Adipose tissue (tissue), 3 donors: ENCODE results near the gene MLST8. TPM values are rescaled to one million over a fixed set of nuclear protein-coding genes. Genes with fewer than 3 reads are reported as not detected.
"Not testable (repeated sequence)": the region's sequence is repeated elsewhere in the genome, so short reads cannot be mapped to it uniquely, and the experiment has no call there.

Experiments
- H3K27ac ChIP-seq: one replicate; pipeline ENCODE4 v1.5.1; 2013; ENCODE audit warnings: low read depth, low read length
- WGBS, 3 donors: extraction: QIAGEN DNeasy Blood & Tissue Kit; methylation state at CpG; one replicate each; pipeline ENCODE4 v1.1.7; 2013; 5-methylcytosine and 5-hydroxymethylcytosine counted together
- polyA plus RNA-seq, 3 donors: library from polyadenylated mRNA; stranded (reverse); fragments of 200-250 nt; gene quantifications; one replicate each; pipeline ENCODE4 v1.2.3, GENCODE V29; 2013
- donor health status: healthy with polysubstance abuse.
- donor health status: Bipolar disorder and iron deficiency.
- donor health status: healthy.

The MLST8 gene
- polyA plus RNA-seq, 3 donors: 53.8 to 56.0 (median 53.9) TPM

DNA sequence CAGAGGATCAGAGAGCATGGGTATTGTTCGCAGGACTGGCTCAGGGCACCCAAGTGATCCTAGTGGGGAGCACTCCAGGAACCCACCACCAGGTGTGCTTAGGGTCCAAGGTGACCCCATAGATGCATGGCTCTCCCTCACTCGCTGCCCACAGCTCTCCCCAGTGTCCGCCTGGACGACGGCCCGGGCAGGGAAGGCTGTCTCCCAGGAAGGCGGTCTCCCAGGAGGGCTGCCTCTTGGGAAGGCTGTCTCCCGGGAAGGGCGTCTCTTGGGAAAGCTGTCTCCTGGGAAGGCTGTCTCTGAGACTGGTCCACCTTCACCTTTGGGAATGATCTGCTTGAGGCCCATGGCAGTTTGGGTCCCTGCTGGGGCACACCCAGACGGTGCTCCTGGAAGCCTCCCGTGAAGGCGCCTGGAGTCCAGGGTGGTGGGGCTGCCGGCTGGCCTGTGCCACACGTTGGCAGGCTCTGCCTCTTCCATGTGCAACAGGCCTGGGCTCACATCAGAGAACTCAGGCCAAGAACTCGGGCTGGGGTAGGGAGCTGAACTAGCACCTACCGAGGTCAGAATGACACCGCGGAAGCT lies 41.1 kb downstream of the MLST8 start:
- H3K27ac ChIP-seq: no peak overlapping the region

DNA sequence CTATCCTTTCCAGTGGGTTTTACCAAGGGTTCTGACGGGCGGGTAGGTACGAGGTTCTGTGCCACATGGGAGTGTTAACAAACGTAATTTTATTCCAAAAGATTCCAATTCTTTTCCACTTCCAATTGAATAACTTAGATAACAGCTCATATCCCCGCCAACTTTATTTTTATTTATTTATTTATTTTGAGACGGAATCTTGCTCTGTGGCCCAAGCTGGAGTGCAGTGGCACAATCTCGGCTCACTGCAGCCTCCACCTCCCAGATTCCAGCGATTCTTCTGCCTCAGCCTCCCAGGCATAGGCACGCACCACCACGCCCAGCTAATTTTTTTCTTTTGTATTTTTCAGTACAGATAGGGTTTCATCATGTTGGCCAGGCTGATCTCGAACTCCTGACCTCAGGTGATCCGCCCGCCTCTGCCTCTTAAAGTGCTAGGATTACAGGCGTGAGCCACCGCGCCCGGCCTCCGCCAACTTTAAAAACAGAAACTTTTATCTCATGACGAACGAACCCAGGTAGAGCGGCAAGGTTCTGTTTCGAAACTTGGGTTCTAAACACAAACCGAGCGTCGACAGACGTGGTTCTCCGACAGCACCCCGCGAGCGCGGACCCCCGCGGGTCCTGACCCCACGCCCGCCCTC lies 45.5 kb downstream of the MLST8 start:
- no peak overlapping the region for H3K27ac ChIP-seq
- WGBS, 3 donors: 3 to 7% (median 7%) methylated on average over 35 of the region's 35 CpGs

More for the DNA sequence above, 41.1 kb downstream of the MLST8 start:
- 81 to 92% (median 89%) methylated on average over 18 of the region's 18 CpGs for WGBS, 3 donors

DNA sequence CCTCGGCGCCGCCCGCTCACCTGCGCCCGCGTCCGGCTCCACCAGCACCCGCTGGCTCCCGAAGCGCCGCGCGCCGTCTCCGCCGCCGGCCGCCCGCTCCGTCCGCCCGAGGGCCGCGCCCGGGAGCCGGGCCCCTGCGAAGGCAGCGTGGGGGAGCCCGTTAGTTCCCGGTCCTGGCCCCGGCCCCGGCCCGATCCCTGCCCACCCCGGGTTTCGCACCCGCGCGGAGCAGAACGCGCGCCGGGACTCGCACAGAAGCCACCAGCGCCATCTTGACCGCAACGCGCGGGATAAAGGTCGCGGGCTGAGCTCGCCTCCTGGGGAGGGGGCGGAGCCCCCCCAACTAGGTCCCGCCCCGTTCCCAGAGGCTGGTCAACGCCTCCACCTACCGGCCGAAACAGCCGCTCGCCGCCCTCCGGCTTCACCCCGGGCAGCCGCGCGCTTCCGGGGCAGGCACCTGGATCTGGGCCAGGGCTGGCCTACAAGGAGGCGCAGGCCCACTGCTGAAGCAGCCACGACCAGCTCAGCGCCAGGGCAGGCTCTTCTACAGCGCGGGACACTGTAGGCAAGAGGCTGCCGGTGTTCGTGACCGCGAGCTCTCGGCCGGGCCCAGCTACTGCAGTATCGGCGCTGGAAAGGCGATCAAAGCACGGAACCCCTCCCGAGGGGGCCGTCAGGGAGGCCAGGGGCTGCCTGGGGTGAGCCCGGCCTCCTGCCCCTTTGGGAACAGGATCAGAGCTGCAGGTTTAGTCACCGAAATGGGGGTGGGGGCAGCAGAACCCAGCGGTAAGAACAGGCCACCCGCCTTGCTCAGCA lies 46.2 kb downstream of the MLST8 start, which contains the start of gene ECI1:
TSS of gene ECI1 (minus strand) at position 292 of the 816 bp plus-strand sequence. CDS start at position 271, 21 bp downstream.
- no peak within 1 kb of the TSS for H3K27ac ChIP-seq
- WGBS, 3 donors: 2 to 3% (median 2%) methylated on average over 68 to 88 of the region's 88 CpGs

DNA sequence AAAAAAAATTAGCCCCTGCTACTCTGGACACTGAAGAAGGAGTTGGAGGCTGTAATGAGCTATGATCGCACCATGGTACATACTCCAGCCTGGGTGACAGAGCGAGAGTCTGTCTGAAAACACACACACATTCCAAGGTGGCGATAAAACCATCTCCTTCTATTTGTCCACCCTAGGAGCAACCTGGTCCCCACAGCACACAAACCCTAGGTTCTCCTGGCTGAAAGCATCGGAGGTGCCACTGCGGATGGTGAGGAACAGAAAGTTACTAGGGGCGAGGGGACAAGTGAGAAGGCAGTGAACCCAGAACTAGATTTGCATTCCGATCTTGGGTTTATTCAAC lies 47.5 kb downstream of the MLST8 start:
- 92 to 97% (median 94%) methylated on average over 7 of the region's 7 CpGs for WGBS, 3 donors
- no peak overlapping the region for H3K27ac ChIP-seq

DNA sequence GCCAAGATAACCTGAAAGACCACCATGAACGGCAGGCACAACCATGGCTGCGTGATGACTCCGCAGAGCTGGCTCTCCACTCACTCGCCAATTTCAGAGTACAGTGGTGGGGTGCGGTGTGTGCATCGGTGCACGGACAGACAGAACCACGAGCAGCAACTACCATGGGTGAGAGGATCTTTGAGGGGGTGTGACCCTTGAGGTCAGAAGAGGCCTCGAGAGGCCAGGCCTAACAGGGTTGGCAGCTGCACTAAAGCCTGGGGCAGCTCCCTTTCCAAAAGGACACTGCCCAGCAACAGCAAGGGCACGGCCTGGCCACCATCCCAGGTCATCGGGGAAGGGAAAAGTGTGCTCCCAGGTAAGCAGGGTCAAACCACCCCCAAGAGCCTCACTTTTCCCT lies 48.0 kb downstream of the MLST8 start:
- WGBS, 3 donors: 90% methylated on average over 11 of the region's 11 CpGs
- no peak overlapping the region for H3K27ac ChIP-seq

DNA sequence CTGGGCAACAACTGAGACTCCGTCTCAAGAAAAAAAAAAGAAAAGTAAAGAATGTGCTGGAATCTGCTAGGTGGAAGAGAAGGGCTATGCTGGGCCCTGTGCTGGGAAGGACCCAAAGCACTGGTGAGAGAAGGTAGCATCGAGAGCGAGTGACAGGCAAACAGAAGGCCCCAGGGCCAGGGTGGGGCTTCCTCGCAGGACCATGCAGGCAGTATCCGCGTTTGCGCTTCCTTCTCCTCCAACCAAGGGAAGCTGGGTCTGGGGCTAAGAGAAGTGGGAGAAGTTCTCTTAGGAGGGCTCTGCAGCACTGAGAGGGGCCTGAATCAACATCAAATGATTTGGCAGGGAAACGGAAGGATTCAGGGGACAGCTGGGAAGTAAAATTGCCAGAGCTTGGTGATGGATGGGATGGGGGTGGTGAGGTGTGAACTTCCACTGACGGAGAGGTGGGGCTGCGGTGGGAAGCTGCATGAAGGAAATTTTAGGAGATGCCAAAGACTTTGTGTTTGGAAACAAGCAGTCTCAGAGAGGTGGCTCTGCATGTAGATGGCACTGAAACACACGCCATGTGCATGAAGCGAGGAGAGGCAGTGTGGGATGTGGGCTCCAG lies 51.4 kb downstream of the MLST8 start:
- H3K27ac ChIP-seq: no peak overlapping the region
- WGBS, 3 donors: 83 to 88% (median 87%) methylated on average over 12 of the region's 12 CpGs

DNA sequence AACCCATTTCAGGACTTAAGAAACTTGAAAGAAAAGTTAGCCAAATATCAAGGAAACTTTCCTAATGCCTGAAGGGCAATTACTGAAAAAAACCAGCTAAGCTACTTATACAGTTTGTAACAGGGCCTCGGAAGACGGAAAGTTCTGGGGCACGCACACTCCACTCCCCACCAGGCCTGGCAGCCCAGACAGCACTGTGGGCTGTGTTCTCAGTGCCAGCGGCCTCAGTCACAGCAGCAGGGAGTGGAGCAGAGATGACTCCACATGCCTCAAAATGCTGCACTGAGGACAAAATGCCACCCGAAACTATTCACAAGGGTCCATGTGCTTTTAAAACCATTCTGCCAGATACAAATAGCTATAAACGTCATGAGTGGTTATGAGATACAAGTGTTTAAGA lies 52.5 kb downstream of the MLST8 start:
- 95 to 96% (median 95%) methylated on average over 6 of the region's 6 CpGs for WGBS, 3 donors
- H3K27ac ChIP-seq: no peak overlapping the region

DNA sequence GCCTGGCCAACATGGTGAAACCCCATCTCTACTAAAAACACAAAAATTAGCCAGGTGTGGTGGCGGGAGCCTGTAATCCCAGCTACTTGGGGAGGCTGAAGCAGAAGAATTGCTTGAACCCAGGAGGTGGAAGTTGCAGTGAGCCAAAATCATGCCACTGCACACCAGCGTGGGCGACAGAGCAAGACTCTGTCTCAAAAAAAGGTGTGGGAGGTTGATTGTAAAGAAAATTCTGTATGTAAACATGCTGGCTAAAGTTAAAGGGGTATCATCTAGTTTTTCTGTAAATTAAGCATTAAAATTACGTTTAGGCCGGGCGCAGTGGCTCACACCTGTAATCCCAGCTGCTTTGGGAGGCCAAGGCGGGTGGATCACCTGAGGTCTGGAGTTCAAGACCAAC lies 53.3 kb downstream of the MLST8 start:
- not testable (repeated sequence) for H3K27ac ChIP-seq
- 94 to 98% (median 97%) methylated on average over 7 of the region's 7 CpGs for WGBS, 3 donors

Other genes with a start within 250 kb of the MLST8 start
- 100 to 1,000 TPM; 146 to 274 (median 190) TPM for gene NDUFB10, start 245.9 kb upstream of the MLST8 start, polyA plus RNA-seq
- gene RPS2, start 240.6 kb upstream of the MLST8 start, polyA plus RNA-seq: 1,000 to 10,000 TPM; 3,105 to 3,328 (median 3,324) TPM
- gene RNF151, start 238.6 kb upstream of the MLST8 start, polyA plus RNA-seq: under 1 TPM in 1 of 3 donors, not detected in 2; 0.13 TPM
- 10 to 100 TPM; 30.5 to 41.8 (median 41.6) TPM for gene TBL3, start 233.4 kb upstream of the MLST8 start, polyA plus RNA-seq
- gene NOXO1, start 224.0 kb upstream of the MLST8 start, polyA plus RNA-seq: under 1 TPM in 2 of 3 donors, not detected in 1; 0.15 to 0.67 TPM
- gene GFER, start 221.3 kb upstream of the MLST8 start, polyA plus RNA-seq: 10 to 100 TPM; 21.0 to 40.4 (median 30.8) TPM
- gene SYNGR3, start 215.5 kb upstream of the MLST8 start, polyA plus RNA-seq: under 1 TPM in 2 of 3 donors, not detected in 1; 0.24 to 0.43 TPM
- 10 to 100 TPM; 24.1 to 45.6 (median 42.5) TPM for gene ZNF598, start 195.6 kb upstream of the MLST8 start, polyA plus RNA-seq
- under 1 TPM in 2 of 3 donors, not detected in 1; 0.54 to 0.68 TPM for gene NPW, start 185.7 kb upstream of the MLST8 start, polyA plus RNA-seq
- 100 to 1,000 TPM in 2 of 3 donors, 10 to 100 TPM in 1; 28.8 to 317 (median 232) TPM for gene NHERF2, start 178.6 kb upstream of the MLST8 start, polyA plus RNA-seq
- 10 to 100 TPM; 12.1 to 23.3 (median 14.5) TPM for gene NTHL1, start 157.6 kb upstream of the MLST8 start, polyA plus RNA-seq
- gene TSC2, start 157.5 kb upstream of the MLST8 start, polyA plus RNA-seq: 10 to 100 TPM; 39.6 to 60.5 (median 46.8) TPM
- gene PKD1, start 69.6 kb upstream of the MLST8 start, polyA plus RNA-seq: 10 to 100 TPM; 36.9 to 89.6 (median 83.7) TPM
- gene RAB26, start 56.8 kb upstream of the MLST8 start, polyA plus RNA-seq: 10 to 100 TPM in 1 of 3 donors, 1 to 10 TPM in 2; 1.4 to 24.8 (median 1.9) TPM
- 10 to 100 TPM; 24.3 to 42.1 (median 42.0) TPM for gene TRAF7, start 49.7 kb upstream of the MLST8 start, polyA plus RNA-seq
- gene CASKIN1, start 8.8 kb upstream of the MLST8 start, polyA plus RNA-seq: under 1 TPM; 0.22 to 0.35 (median 0.30) TPM
- gene BRICD5, start 5.4 kb downstream of the MLST8 start, polyA plus RNA-seq: 1 to 10 TPM; 3.3 to 9.9 (median 9.2) TPM
- gene PGP, start 9.4 kb downstream of the MLST8 start, polyA plus RNA-seq: 10 to 100 TPM in 2 of 3 donors, 1 to 10 TPM in 1; 3.8 to 12.6 (median 10.7) TPM
- 10 to 100 TPM; 11.6 to 19.3 (median 16.1) TPM for gene E4F1, start 18.1 kb downstream of the MLST8 start, polyA plus RNA-seq
- under 1 TPM; 0.41 to 0.45 (median 0.45) TPM for gene DNASE1L2, start 31.0 kb downstream of the MLST8 start, polyA plus RNA-seq
- 100 to 1,000 TPM in 1 of 3 donors, 10 to 100 TPM in 2; 56.0 to 126 (median 72.3) TPM for gene ECI1, start 46.1 kb downstream of the MLST8 start, polyA plus RNA-seq
- gene RNPS1, start 62.7 kb downstream of the MLST8 start, polyA plus RNA-seq: 100 to 1,000 TPM in 2 of 3 donors, 10 to 100 TPM in 1; 69.8 to 138 (median 102) TPM
- 10 to 100 TPM in 1 of 3 donors, 1 to 10 TPM in 2; 6.8 to 11.6 (median 8.0) TPM for gene ABCA3, start 135.3 kb downstream of the MLST8 start, polyA plus RNA-seq
- gene CCNF, start 224.0 kb downstream of the MLST8 start, polyA plus RNA-seq: 1 to 10 TPM; 1.0 to 1.4 (median 1.4) TPM